H1 (cell line): ENCODE measurements around the gene COL27A1. TPM values are rescaled to one million over a fixed set of nuclear protein-coding genes. Genes with fewer than 3 reads are reported as not detected.

Experiments
- CEBPB ChIP-seq: IDR thresholded peaks from 2 replicates; pipeline ENCODE4 v1.6.1; 2012; ENCODE audit warnings: low read depth, low read length
- CREB1 ChIP-seq: IDR thresholded peaks from 2 replicates; pipeline ENCODE4 v1.6.1; 2012; ENCODE audit warnings: inconsistent platforms
- EP300 ChIP-seq, 2 experiments: IDR thresholded peaks; 1 replicate in 1 of 2; 2 replicates in 1 of 2; pipeline ENCODE4 v1.6.1; 2011 to 2012; ENCODE audit warnings: low read depth in 2 of 2, low read length in 2 of 2, mild to moderate bottlenecking in 2 of 2, borderline replicate concordance in 1 of 2, inconsistent platforms in 1 of 2, moderate library complexity in 1 of 2
- HDAC2 ChIP-seq, 2 experiments: fragments of 300-600 bp in 1 of 2; sonication (generic) in 1 of 2; IDR thresholded peaks; 2 replicates each; pipeline ENCODE4 v1.6.1; 2011 to 2012; ENCODE audit warnings: low read depth in 2 of 2, low read length in 2 of 2, mild to moderate bottlenecking in 2 of 2, moderate library complexity in 2 of 2, borderline replicate concordance in 1 of 2, inconsistent platforms in 1 of 2
- JUN ChIP-seq: IDR thresholded peaks from 2 replicates; pipeline ENCODE4 v1.6.1; 2011; ENCODE audit warnings: low read depth, mild to moderate bottlenecking, improper control_type of control experiment, low read length
- NRF1 ChIP-seq: IDR thresholded peaks from 2 replicates; pipeline ENCODE4 v1.6.1; 2011; ENCODE audit warnings: mild to moderate bottlenecking, low read depth, low read length, improper control_type of control experiment
- POLR2AphosphoS5 ChIP-seq: IDR thresholded peaks from 2 replicates; pipeline ENCODE4 v1.6.1; 2011; ENCODE audit warnings: low read depth, low read length
- SIRT6 ChIP-seq: IDR thresholded peaks from one replicate; pipeline ENCODE4 v1.7.1; 2012; ENCODE audit warnings: low read length, inconsistent platforms
- polyA plus RNA-seq, 7 experiments: library from polyadenylated mRNA; depleted of rRNA in 3 of 7; stranded (reverse) in 5 of 7; unstranded in 2 of 7; fragments of >200 nt in 5 of 7; fragments of 200-250 nt in 2 of 7; gene quantifications; 1 replicate in 5 of 7; 2 replicates in 1 of 7; 4 replicates in 1 of 7; pipeline versions ENCODE4 v1.2.1 to v1.2.3, GENCODE V29; 2011 to 2013; ENCODE audit warnings: missing spikeins in 2 of 7, mixed read lengths in 2 of 7
- total RNA-seq: library from RNA; stranded (reverse); fragmentation: NEBNext Ultra II Directional; extraction: Animal tissue kit (Norgen Biotek cat#: 25700); gene quantifications from 2 replicates; pipeline ENCODE4 v1.2.1, GENCODE V29; 2021
- TF ChIP-seq, protein P1 (sequence below): fragments of 300-600 bp; sonication (generic); IDR thresholded peaks from 2 replicates; pipeline ENCODE4 v1.7.1; 2012; ENCODE audit warnings: low read length, moderate library complexity, mild to moderate bottlenecking, inconsistent platforms; ENCODE audit not compliant: insufficient replicate concordance
- TF ChIP-seq, protein P2 (sequence below), 3 experiments: IDR thresholded peaks; 1 replicate in 2 of 3; 2 replicates in 1 of 3; pipeline versions ENCODE4 v1.5.1 to v1.6.1; 2011; ENCODE audit warnings: low read length in 3 of 3, mild to moderate bottlenecking in 3 of 3, inconsistent platforms in 2 of 3, low read depth in 1 of 3, moderate library complexity in 1 of 3; ENCODE audit not compliant: insufficient read depth in 1 of 3; ENCODE audit errors: control extremely low read depth in 1 of 3

The COL27A1 gene
- total and polyA plus RNA-seq, 2 of the 8 experiments (the other 6 are each of a cell fraction or from before 2014, with no cell fraction given), result 15.1 to 22.8 TPM

DNA sequence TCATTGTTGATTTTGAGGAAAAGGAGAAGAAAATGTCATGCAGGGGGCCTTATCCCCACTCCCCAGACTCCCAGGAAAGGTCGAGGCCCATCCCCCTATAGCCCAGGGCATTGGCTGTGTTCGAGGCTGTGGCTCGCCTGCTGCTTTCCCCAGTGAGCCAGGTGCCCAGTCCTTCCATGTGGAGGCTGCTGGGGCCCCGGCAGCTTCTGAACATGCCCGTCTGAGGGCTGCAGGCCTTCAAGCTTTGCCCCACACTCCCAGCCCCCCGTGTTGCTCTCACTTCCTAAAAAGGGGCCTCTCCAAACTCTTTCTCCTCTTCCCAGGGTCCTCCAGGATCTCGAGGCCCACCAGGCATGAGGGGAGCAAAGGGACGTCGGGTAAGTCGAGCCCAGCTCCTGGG, 102.9 kb downstream of the COL27A1 start (continued):
- TF ChIP-seq, protein P1, sequence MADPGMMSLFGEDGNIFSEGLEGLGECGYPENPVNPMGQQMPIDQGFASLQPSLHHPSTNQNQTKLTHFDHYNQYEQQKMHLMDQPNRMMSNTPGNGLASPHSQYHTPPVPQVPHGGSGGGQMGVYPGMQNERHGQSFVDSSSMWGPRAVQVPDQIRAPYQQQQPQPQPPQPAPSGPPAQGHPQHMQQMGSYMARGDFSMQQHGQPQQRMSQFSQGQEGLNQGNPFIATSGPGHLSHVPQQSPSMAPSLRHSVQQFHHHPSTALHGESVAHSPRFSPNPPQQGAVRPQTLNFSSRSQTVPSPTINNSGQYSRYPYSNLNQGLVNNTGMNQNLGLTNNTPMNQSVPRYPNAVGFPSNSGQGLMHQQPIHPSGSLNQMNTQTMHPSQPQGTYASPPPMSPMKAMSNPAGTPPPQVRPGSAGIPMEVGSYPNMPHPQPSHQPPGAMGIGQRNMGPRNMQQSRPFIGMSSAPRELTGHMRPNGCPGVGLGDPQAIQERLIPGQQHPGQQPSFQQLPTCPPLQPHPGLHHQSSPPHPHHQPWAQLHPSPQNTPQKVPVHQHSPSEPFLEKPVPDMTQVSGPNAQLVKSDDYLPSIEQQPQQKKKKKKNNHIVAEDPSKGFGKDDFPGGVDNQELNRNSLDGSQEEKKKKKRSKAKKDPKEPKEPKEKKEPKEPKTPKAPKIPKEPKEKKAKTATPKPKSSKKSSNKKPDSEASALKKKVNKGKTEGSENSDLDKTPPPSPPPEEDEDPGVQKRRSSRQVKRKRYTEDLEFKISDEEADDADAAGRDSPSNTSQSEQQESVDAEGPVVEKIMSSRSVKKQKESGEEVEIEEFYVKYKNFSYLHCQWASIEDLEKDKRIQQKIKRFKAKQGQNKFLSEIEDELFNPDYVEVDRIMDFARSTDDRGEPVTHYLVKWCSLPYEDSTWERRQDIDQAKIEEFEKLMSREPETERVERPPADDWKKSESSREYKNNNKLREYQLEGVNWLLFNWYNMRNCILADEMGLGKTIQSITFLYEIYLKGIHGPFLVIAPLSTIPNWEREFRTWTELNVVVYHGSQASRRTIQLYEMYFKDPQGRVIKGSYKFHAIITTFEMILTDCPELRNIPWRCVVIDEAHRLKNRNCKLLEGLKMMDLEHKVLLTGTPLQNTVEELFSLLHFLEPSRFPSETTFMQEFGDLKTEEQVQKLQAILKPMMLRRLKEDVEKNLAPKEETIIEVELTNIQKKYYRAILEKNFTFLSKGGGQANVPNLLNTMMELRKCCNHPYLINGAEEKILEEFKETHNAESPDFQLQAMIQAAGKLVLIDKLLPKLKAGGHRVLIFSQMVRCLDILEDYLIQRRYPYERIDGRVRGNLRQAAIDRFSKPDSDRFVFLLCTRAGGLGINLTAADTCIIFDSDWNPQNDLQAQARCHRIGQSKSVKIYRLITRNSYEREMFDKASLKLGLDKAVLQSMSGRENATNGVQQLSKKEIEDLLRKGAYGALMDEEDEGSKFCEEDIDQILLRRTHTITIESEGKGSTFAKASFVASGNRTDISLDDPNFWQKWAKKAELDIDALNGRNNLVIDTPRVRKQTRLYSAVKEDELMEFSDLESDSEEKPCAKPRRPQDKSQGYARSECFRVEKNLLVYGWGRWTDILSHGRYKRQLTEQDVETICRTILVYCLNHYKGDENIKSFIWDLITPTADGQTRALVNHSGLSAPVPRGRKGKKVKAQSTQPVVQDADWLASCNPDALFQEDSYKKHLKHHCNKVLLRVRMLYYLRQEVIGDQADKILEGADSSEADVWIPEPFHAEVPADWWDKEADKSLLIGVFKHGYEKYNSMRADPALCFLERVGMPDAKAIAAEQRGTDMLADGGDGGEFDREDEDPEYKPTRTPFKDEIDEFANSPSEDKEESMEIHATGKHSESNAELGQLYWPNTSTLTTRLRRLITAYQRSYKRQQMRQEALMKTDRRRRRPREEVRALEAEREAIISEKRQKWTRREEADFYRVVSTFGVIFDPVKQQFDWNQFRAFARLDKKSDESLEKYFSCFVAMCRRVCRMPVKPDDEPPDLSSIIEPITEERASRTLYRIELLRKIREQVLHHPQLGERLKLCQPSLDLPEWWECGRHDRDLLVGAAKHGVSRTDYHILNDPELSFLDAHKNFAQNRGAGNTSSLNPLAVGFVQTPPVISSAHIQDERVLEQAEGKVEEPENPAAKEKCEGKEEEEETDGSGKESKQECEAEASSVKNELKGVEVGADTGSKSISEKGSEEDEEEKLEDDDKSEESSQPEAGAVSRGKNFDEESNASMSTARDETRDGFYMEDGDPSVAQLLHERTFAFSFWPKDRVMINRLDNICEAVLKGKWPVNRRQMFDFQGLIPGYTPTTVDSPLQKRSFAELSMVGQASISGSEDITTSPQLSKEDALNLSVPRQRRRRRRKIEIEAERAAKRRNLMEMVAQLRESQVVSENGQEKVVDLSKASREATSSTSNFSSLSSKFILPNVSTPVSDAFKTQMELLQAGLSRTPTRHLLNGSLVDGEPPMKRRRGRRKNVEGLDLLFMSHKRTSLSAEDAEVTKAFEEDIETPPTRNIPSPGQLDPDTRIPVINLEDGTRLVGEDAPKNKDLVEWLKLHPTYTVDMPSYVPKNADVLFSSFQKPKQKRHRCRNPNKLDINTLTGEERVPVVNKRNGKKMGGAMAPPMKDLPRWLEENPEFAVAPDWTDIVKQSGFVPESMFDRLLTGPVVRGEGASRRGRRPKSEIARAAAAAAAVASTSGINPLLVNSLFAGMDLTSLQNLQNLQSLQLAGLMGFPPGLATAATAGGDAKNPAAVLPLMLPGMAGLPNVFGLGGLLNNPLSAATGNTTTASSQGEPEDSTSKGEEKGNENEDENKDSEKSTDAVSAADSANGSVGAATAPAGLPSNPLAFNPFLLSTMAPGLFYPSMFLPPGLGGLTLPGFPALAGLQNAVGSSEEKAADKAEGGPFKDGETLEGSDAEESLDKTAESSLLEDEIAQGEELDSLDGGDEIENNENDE, result no peak
- TF ChIP-seq POLR2AphosphoS5 (no peak), CEBPB (no peak), CREB1 (no peak), JUN (no peak), HDAC2 (IDR thresholded peaks at IDR 0.05; ENCODE audit: borderline replicate concordance in 1 of 2, low read depth in 2 of 2, low read length in 2 of 2) (no peak), NRF1 (no peak), EP300 (IDR thresholded peaks at IDR 0.05; ENCODE audit: borderline replicate concordance in 1 of 2, low read depth in 2 of 2, low read length in 2 of 2) (no peak), SIRT6 (no peak)
- TF ChIP-seq, protein P2, sequence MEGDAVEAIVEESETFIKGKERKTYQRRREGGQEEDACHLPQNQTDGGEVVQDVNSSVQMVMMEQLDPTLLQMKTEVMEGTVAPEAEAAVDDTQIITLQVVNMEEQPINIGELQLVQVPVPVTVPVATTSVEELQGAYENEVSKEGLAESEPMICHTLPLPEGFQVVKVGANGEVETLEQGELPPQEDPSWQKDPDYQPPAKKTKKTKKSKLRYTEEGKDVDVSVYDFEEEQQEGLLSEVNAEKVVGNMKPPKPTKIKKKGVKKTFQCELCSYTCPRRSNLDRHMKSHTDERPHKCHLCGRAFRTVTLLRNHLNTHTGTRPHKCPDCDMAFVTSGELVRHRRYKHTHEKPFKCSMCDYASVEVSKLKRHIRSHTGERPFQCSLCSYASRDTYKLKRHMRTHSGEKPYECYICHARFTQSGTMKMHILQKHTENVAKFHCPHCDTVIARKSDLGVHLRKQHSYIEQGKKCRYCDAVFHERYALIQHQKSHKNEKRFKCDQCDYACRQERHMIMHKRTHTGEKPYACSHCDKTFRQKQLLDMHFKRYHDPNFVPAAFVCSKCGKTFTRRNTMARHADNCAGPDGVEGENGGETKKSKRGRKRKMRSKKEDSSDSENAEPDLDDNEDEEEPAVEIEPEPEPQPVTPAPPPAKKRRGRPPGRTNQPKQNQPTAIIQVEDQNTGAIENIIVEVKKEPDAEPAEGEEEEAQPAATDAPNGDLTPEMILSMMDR (IDR thresholded peaks at IDR 0.05; ENCODE audit: control extremely low read depth in 1 of 3, insufficient read depth in 1 of 3, low read depth in 1 of 3, low read length in 3 of 3), result no peak
